Measurements from ENCODE around the gene EVA1A.

Gene EVA1A

GRCh38 chr2:75540994-75541393 lies 19.7 kb downstream of the EVA1A start:
- Histone ChIP-seq H3K4me1 (ENCODE audit: control insufficient read depth, insufficient read depth, low read length, poor library complexity, severe bottlenecking) (no peaks in the 10 kb centered on the region), H3K9me3 (ENCODE audit: control insufficient read depth, low read length) (peaks cover 5% of the 10 kb centered on the region), H3K36me3 (ENCODE audit: control insufficient read depth, insufficient read depth, low read length) (no peaks in the 10 kb centered on the region), H3K4me3 (ENCODE audit: extremely low read depth, insufficient read depth, low read length, poor library complexity, severe bottlenecking) (no peak overlapping the region), H3K27ac (ENCODE audit: low read depth, low read length, severe bottlenecking) (no peak overlapping the region)
- whole genome bisulfite sequencing, 2 experiments (ENCODE audit: insufficient coverage in 2 of 2), result 96 to 100% methylated on average over 1 to 4 of the region's 4 CpGs

- H3K27ac ChIP-seq (ENCODE audit: low read depth, low read length, severe bottlenecking), result no peak overlapping the region
- no peaks in the 10 kb centered on the region for H3K36me3 ChIP-seq (ENCODE audit: control insufficient read depth, insufficient read depth, low read length)
- no peaks in the 10 kb centered on the region for H3K4me1 ChIP-seq (ENCODE audit: control insufficient read depth, insufficient read depth, low read length, poor library complexity, severe bottlenecking)
- 95 to 100% methylated on average over 2 of the region's 3 CpGs for WGBS, 2 experiments (ENCODE audit: insufficient coverage in 2 of 2)
- H3K9me3 ChIP-seq (ENCODE audit: control insufficient read depth, low read length), result peaks cover 5% of the 10 kb centered on the region
- no peak overlapping the region for H3K4me3 ChIP-seq (ENCODE audit: extremely low read depth, insufficient read depth, low read length, poor library complexity, severe bottlenecking)
Observed at GRCh38 chr2:75539955-75540716, 20.6 kb downstream of the EVA1A start.

- Histone ChIP-seq H3K27ac (ENCODE audit: low read depth, low read length, severe bottlenecking) (no peak overlapping the region), H3K9me3 (ENCODE audit: control insufficient read depth, low read length) (peaks cover 5% of the 10 kb centered on the region), H3K36me3 (ENCODE audit: control insufficient read depth, insufficient read depth, low read length) (no peaks in the 10 kb centered on the region), H3K4me1 (ENCODE audit: control insufficient read depth, insufficient read depth, low read length, poor library complexity, severe bottlenecking) (no peaks in the 10 kb centered on the region), H3K4me3 (ENCODE audit: extremely low read depth, insufficient read depth, low read length, poor library complexity, severe bottlenecking) (no peak overlapping the region)
- 90 to 95% methylated on average over 1 to 3 of the region's 6 CpGs for WGBS, 2 experiments (ENCODE audit: insufficient coverage in 2 of 2)
Observed at GRCh38 chr2:75538521-75539490, 21.9 kb downstream of the EVA1A start.

GRCh38 chr2:75537658-75538057 lies 23.1 kb downstream of the EVA1A start:
- peaks cover 5% of the 10 kb centered on the region for H3K9me3 ChIP-seq (ENCODE audit: control insufficient read depth, low read length)
- no peak overlapping the region for H3K27ac ChIP-seq (ENCODE audit: low read depth, low read length, severe bottlenecking)
- H3K36me3 ChIP-seq (ENCODE audit: control insufficient read depth, insufficient read depth, low read length), result no peaks in the 10 kb centered on the region
- WGBS, 2 experiments (ENCODE audit: insufficient coverage in 2 of 2), result 85 to 100% methylated on average over 2 to 3 of the region's 3 CpGs
- H3K4me3 ChIP-seq (ENCODE audit: extremely low read depth, insufficient read depth, low read length, poor library complexity, severe bottlenecking), result no peak overlapping the region
- H3K4me1 ChIP-seq (ENCODE audit: control insufficient read depth, insufficient read depth, low read length, poor library complexity, severe bottlenecking), result no peaks in the 10 kb centered on the region

GRCh38 chr2:75533135-75533534 lies 27.6 kb downstream of the EVA1A start:
- H3K4me3 ChIP-seq (ENCODE audit: extremely low read depth, insufficient read depth, low read length, poor library complexity, severe bottlenecking), result no peak overlapping the region
- H3K4me1 ChIP-seq (ENCODE audit: control insufficient read depth, insufficient read depth, low read length, poor library complexity, severe bottlenecking), result no peaks in the 10 kb centered on the region
- no peak overlapping the region for H3K27ac ChIP-seq (ENCODE audit: low read depth, low read length, severe bottlenecking)
- 93 to 94% methylated on average over 2 to 3 of the region's 3 CpGs for WGBS, 2 experiments (ENCODE audit: insufficient coverage in 2 of 2)
- peaks cover 5% of the 10 kb centered on the region for H3K9me3 ChIP-seq (ENCODE audit: control insufficient read depth, low read length)
- H3K36me3 ChIP-seq (ENCODE audit: control insufficient read depth, insufficient read depth, low read length), result no peaks in the 10 kb centered on the region

GRCh38 chr2:75532488-75532887 lies 28.3 kb downstream of the EVA1A start:
- H3K27ac ChIP-seq (ENCODE audit: low read depth, low read length, severe bottlenecking), result no peak overlapping the region
- 100% methylated on average over 1 of the region's 1 CpG for WGBS, 2 experiments (ENCODE audit: insufficient coverage in 2 of 2)
- H3K9me3 ChIP-seq (ENCODE audit: control insufficient read depth, low read length), result peaks cover 2% of the 10 kb centered on the region
- H3K4me1 ChIP-seq (ENCODE audit: control insufficient read depth, insufficient read depth, low read length, poor library complexity, severe bottlenecking), result peaks cover 3% of the 10 kb centered on the region
- no peak overlapping the region for H3K4me3 ChIP-seq (ENCODE audit: extremely low read depth, insufficient read depth, low read length, poor library complexity, severe bottlenecking)
- no peaks in the 10 kb centered on the region for H3K36me3 ChIP-seq (ENCODE audit: control insufficient read depth, insufficient read depth, low read length)

- no peak overlapping the region for H3K4me3 ChIP-seq (ENCODE audit: extremely low read depth, insufficient read depth, low read length, poor library complexity, severe bottlenecking)
- H3K36me3 ChIP-seq (ENCODE audit: control insufficient read depth, insufficient read depth, low read length), result no peaks in the 10 kb centered on the region
- H3K4me1 ChIP-seq (ENCODE audit: control insufficient read depth, insufficient read depth, low read length, poor library complexity, severe bottlenecking), result peaks cover 3% of the 10 kb centered on the region
- no peak overlapping the region for H3K27ac ChIP-seq (ENCODE audit: low read depth, low read length, severe bottlenecking)
- H3K9me3 ChIP-seq (ENCODE audit: control insufficient read depth, low read length), result no peaks in the 10 kb centered on the region
- WGBS, 2 experiments (ENCODE audit: insufficient coverage in 2 of 2), result 68 to 81% methylated on average over 4 of the region's 5 CpGs
Observed at GRCh38 chr2:75528221-75528977, 32.3 kb downstream of the EVA1A start.

GRCh38 chr2:75527676-75528075 lies 33.1 kb downstream of the EVA1A start:
- WGBS, 2 experiments (ENCODE audit: insufficient coverage in 2 of 2), result no CpG with 5 or more reads among the region's 1 CpG
- Histone ChIP-seq H3K36me3 (ENCODE audit: control insufficient read depth, insufficient read depth, low read length) (no peaks in the 10 kb centered on the region), H3K27ac (ENCODE audit: low read depth, low read length, severe bottlenecking) (no peak overlapping the region), H3K9me3 (ENCODE audit: control insufficient read depth, low read length) (no peaks in the 10 kb centered on the region), H3K4me3 (ENCODE audit: extremely low read depth, insufficient read depth, low read length, poor library complexity, severe bottlenecking) (no peak overlapping the region), H3K4me1 (ENCODE audit: control insufficient read depth, insufficient read depth, low read length, poor library complexity, severe bottlenecking) (peaks cover 3% of the 10 kb centered on the region)

- Histone ChIP-seq H3K4me1 (ENCODE audit: control insufficient read depth, insufficient read depth, low read length, poor library complexity, severe bottlenecking) (peaks cover 3% of the 10 kb centered on the region), H3K36me3 (ENCODE audit: control insufficient read depth, insufficient read depth, low read length) (no peaks in the 10 kb centered on the region), H3K9me3 (ENCODE audit: control insufficient read depth, low read length) (no peaks in the 10 kb centered on the region), H3K4me3 (ENCODE audit: extremely low read depth, insufficient read depth, low read length, poor library complexity, severe bottlenecking) (no peak overlapping the region), H3K27ac (ENCODE audit: low read depth, low read length, severe bottlenecking) (no peak overlapping the region)
Observed at GRCh38 chr2:75526842-75527241, 33.9 kb downstream of the EVA1A start.

GRCh38 chr2:75525434-75526310 lies 35.1 kb downstream of the EVA1A start:
- peaks cover 3% of the 10 kb centered on the region for H3K4me1 ChIP-seq (ENCODE audit: control insufficient read depth, insufficient read depth, low read length, poor library complexity, severe bottlenecking)
- H3K36me3 ChIP-seq (ENCODE audit: control insufficient read depth, insufficient read depth, low read length), result no peaks in the 10 kb centered on the region
- no peak overlapping the region for H3K27ac ChIP-seq (ENCODE audit: low read depth, low read length, severe bottlenecking)
- H3K9me3 ChIP-seq (ENCODE audit: control insufficient read depth, low read length), result no peaks in the 10 kb centered on the region
- H3K4me3 ChIP-seq (ENCODE audit: extremely low read depth, insufficient read depth, low read length, poor library complexity, severe bottlenecking), result no peak overlapping the region
- 83 to 90% methylated on average over 2 to 3 of the region's 5 CpGs for WGBS, 2 experiments (ENCODE audit: insufficient coverage in 2 of 2)
